A673 (cell line): ENCODE data around the gene PRND. TPM values are rescaled to one million over a fixed set of nuclear protein-coding genes. Genes with fewer than 3 reads are reported as not detected.
"Not testable (repeated sequence)": the region's sequence is repeated elsewhere in the genome, so short reads cannot be mapped to it uniquely, and the experiment has no call there.

Source experiments
- BruUV-seq: library from RNA; stranded (reverse); fragments of 400-500 nt; replicated peaks from 2 replicates; lab custom pipeline; 2021; lab: Mats Ljungman, UMichigan
- CTCF ChIA-PET: fragments of 300-600 bp; sonication (Branson Sonifier 250); formaldehyde crosslinking; loops from one replicate; lab custom pipeline; 2022; ENCODE audit warnings: antibody characterized with exemption; lab: Charles Lee
- POLR2A ChIA-PET: fragments of 300-600 bp; sonication (Branson Sonifier 250); formaldehyde crosslinking; loops from one replicate; lab custom pipeline; 2022; ENCODE audit warnings: antibody characterized with exemption; ENCODE audit not compliant: low non-redundant PET; lab: Charles Lee
- DNase-seq: peaks from one replicate; pipeline ENCODE4 v3.0.0-alpha.2; 2015; ENCODE audit warnings: low spot score
- H3K27ac ChIP-seq: fragments of 200-600 bp; sonication (generic); 2 replicates; pipeline ENCODE4 v1.5.1; 2016; ENCODE audit warnings: mixed run types, low read depth, mild to moderate bottlenecking, mixed read lengths, antibody characterized with exemption, low read length; ENCODE audit not compliant: poor library complexity, severe bottlenecking
- H3K27me3 ChIP-seq: fragments of 200-600 bp; sonication (generic); replicated peaks from 2 replicates; pipeline ENCODE4 v1.6.1; 2017; ENCODE audit warnings: mixed run types, low read depth, mild to moderate bottlenecking, mixed read lengths, antibody characterized with exemption, low read length; ENCODE audit not compliant: insufficient read depth, poor library complexity
- H3K36me3 ChIP-seq: fragments of 200-600 bp; sonication (generic); 2 replicates; pipeline ENCODE4 v1.6.1; 2016; ENCODE audit warnings: mixed run types, mild to moderate bottlenecking, mixed read lengths, antibody characterized with exemption, low read length; ENCODE audit not compliant: insufficient read depth, poor library complexity, severe bottlenecking
- H3K4me1 ChIP-seq: fragments of 200-600 bp; sonication (generic); 2 replicates; pipeline ENCODE4 v1.6.1; 2017; ENCODE audit warnings: mixed run types, mild to moderate bottlenecking, mixed read lengths, antibody characterized with exemption, low read length; ENCODE audit not compliant: insufficient read depth, poor library complexity, severe bottlenecking
- H3K4me3 ChIP-seq: fragments of 200-600 bp; sonication (generic); 2 replicates; pipeline ENCODE4 v1.5.1; 2016; ENCODE audit warnings: low read depth, mixed run types, mild to moderate bottlenecking, mixed read lengths, low read length; ENCODE audit not compliant: poor library complexity, severe bottlenecking
- H3K9me3 ChIP-seq: fragments of 200-600 bp; sonication (generic); 2 replicates; pipeline ENCODE4 v1.6.1; 2016; ENCODE audit warnings: mixed run types, low read depth, mild to moderate bottlenecking, mixed read lengths, antibody characterized with exemption, low read length; ENCODE audit not compliant: poor library complexity, severe bottlenecking
- EZH2 ChIP-seq: fragments of 200-600 bp; sonication (generic); IDR thresholded peaks from 2 replicates; pipeline ENCODE4 v1.6.1; 2017; ENCODE audit warnings: borderline replicate concordance, low read depth, mild to moderate bottlenecking, mixed read lengths, antibody characterized with exemption, low read length; ENCODE audit not compliant: poor library complexity, severe bottlenecking
- intact Hi-C: fragments of 100-400 bp; cut with micrococcal nuclease; formaldehyde crosslinking; loops from one replicate; pipeline ENCODE4 v1.10.0; 2022; ENCODE audit not compliant: unreplicated experiment
- total RNA-seq: library from RNA; stranded (reverse); gene quantifications from 2 replicates; pipeline ENCODE4 v1.2.3, GENCODE V29; 2021
- TF ChIP-seq, protein P1 (sequence below): fragments of 300-800, 200-600 bp; sonication (generic); conservative IDR thresholded peaks from 2 replicates; pipeline ENCODE4 v1.5.1; 2017; ENCODE audit warnings: low read depth, mild to moderate bottlenecking, antibody characterized with exemption, low read length, moderate library complexity, mixed read lengths

PRND gene
- total RNA-seq, 1 experiment from 2014 or later, result 0.09 TPM

GRCh38 chr20:4770026-4770425, 48.3 kb downstream of the PRND start:
- CTCF ChIA-PET, result no interaction called here

GRCh38 chr20:4771004-4771403, 49.3 kb downstream of the PRND start:
- POLR2A ChIA-PET, result no interaction called here
- no TSS peak for BruUV-seq
- H3K9me3 ChIP-seq, result peaks cover 10% of the 10 kb centered on the region

More at GRCh38 chr20:4770026-4770425, 48.3 kb downstream of the PRND start:
- TF ChIP-seq, protein P1, sequence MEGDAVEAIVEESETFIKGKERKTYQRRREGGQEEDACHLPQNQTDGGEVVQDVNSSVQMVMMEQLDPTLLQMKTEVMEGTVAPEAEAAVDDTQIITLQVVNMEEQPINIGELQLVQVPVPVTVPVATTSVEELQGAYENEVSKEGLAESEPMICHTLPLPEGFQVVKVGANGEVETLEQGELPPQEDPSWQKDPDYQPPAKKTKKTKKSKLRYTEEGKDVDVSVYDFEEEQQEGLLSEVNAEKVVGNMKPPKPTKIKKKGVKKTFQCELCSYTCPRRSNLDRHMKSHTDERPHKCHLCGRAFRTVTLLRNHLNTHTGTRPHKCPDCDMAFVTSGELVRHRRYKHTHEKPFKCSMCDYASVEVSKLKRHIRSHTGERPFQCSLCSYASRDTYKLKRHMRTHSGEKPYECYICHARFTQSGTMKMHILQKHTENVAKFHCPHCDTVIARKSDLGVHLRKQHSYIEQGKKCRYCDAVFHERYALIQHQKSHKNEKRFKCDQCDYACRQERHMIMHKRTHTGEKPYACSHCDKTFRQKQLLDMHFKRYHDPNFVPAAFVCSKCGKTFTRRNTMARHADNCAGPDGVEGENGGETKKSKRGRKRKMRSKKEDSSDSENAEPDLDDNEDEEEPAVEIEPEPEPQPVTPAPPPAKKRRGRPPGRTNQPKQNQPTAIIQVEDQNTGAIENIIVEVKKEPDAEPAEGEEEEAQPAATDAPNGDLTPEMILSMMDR, result no peak
- TF ChIP-seq EZH2, result no peak
- BruUV-seq, result no TSS peak
- Histone ChIP-seq H3K27ac (no peak overlapping the region), H3K27me3 (no peaks in the 10 kb centered on the region), H3K4me1 (no peaks in the 10 kb centered on the region), H3K36me3 (no peaks in the 10 kb centered on the region), H3K9me3 (peaks cover 10% of the 10 kb centered on the region), H3K4me3 (no peak overlapping the region)
- POLR2A ChIA-PET, result no interaction called here
- intact Hi-C loops, result no loop called here
- DNase-seq, result no peak

GRCh38 chr20:4772132-4772531, 50.4 kb downstream of the PRND start:
- no peaks in the 10 kb centered on the region for H3K36me3 ChIP-seq
- no peaks in the 10 kb centered on the region for H3K4me1 ChIP-seq
- TF ChIP-seq EZH2, result no peak
- TF ChIP-seq, protein P1, result no peak
- no TSS peak for BruUV-seq
- no peak for DNase-seq
- no peaks in the 10 kb centered on the region for H3K27me3 ChIP-seq
- H3K27ac ChIP-seq, result no peak overlapping the region
- CTCF ChIA-PET, result interaction anchor here (0.6 kb wide), 1 partner anchor 95 kb away, joined by 6 read pairs; no protein-coding TSS in a partner anchor
- H3K9me3 ChIP-seq, result peaks cover 10% of the 10 kb centered on the region
- no peak overlapping the region for H3K4me3 ChIP-seq
- intact Hi-C loops, result no loop called here
- POLR2A ChIA-PET, result no interaction called here

More at GRCh38 chr20:4771004-4771403, 49.3 kb downstream of the PRND start:
- intact Hi-C loops, result no loop called here
- Histone ChIP-seq H3K27ac (no peak overlapping the region), H3K27me3 (no peaks in the 10 kb centered on the region), H3K36me3 (no peaks in the 10 kb centered on the region), H3K4me3 (no peak overlapping the region), H3K4me1 (no peaks in the 10 kb centered on the region)
- TF ChIP-seq EZH2, result no peak
- TF ChIP-seq, protein P1, result no peak
- DNase-seq, result no peak
- CTCF ChIA-PET, result interaction anchor here (0.6 kb wide), 1 partner anchor 184 kb away, joined by 3 read pairs; no protein-coding TSS in a partner anchor

- intact Hi-C loops, H3K27ac ChIP-seq, CTCF ChIA-PET, H3K36me3 ChIP-seq, DNase-seq, POLR2A ChIA-PET, BruUV-seq, H3K4me3 ChIP-seq, H3K9me3 ChIP-seq, H3K27me3 ChIP-seq, H3K4me1 ChIP-seq: not testable (repeated sequence)
Measured at GRCh38 chr20:4773014-4773413, 51.3 kb downstream of the PRND start.
